HG03060 (cell line): Measurements from ENCODE around the gene FIG4.
"Not testable (repeated sequence)": the region's sequence is repeated elsewhere in the genome, so short reads cannot be mapped to it uniquely, and the experiment has no call there.

Experiments used
- ATAC-seq: cut with Tn5 transposase; IDR thresholded peaks from one replicate; pipeline ENCODE4 v1.9.1; 2021; ENCODE audit warnings: low read depth, moderate number of reproducible peaks; ENCODE audit not compliant: unreplicated experiment

The FIG4 gene

GRCh38 chr6:109747221-109747620 lies 56.1 kb downstream of the FIG4 start:
- ATAC-seq, result no peak

- ATAC-seq, result no peak
Measured at GRCh38 chr6:109759098-109759955, 68.2 kb downstream of the FIG4 start.

GRCh38 chr6:109760208-109760607 lies 69.1 kb downstream of the FIG4 start:
- ATAC-seq, result no peak

- ATAC-seq, result no peak
Measured at GRCh38 chr6:109762166-109762565, 71.1 kb downstream of the FIG4 start.

- no peak for ATAC-seq
Measured at GRCh38 chr6:109762769-109763441, 71.8 kb downstream of the FIG4 start.

- no peak for ATAC-seq
Measured at GRCh38 chr6:109766167-109766566, 75.1 kb downstream of the FIG4 start.

- no peak for ATAC-seq
Measured at GRCh38 chr6:109767961-109768360, 76.9 kb downstream of the FIG4 start.

GRCh38 chr6:109768485-109768884 lies 77.4 kb downstream of the FIG4 start:
- no peak for ATAC-seq

GRCh38 chr6:109769213-109769612 lies 78.1 kb downstream of the FIG4 start:
- no peak for ATAC-seq

GRCh38 chr6:109770047-109770446 lies 79.0 kb downstream of the FIG4 start:
- ATAC-seq, result no peak

- ATAC-seq, result no peak
Measured at GRCh38 chr6:109770779-109771178, 79.7 kb downstream of the FIG4 start.

- ATAC-seq, result not testable (repeated sequence)
Measured at GRCh38 chr6:109771939-109772755, 81.1 kb downstream of the FIG4 start.

GRCh38 chr6:109772883-109773431 lies 81.9 kb downstream of the FIG4 start:
- ATAC-seq, result no peak

- ATAC-seq, result no peak
Measured at GRCh38 chr6:109781001-109781400, 89.9 kb downstream of the FIG4 start.

GRCh38 chr6:109782491-109782999 lies 91.4 kb downstream of the FIG4 start:
- no peak for ATAC-seq

GRCh38 chr6:109783250-109783986 lies 92.3 kb downstream of the FIG4 start:
- ATAC-seq, result no peak

GRCh38 chr6:109787312-109787711 lies 96.2 kb downstream of the FIG4 start:
- no peak for ATAC-seq

- ATAC-seq, result no peak
Measured at GRCh38 chr6:109788687-109789086, 97.6 kb downstream of the FIG4 start.

- no peak for ATAC-seq
Measured at GRCh38 chr6:109790131-109790530, 99.0 kb downstream of the FIG4 start.

- no peak for ATAC-seq
Measured at GRCh38 chr6:109791301-109791700, 100.2 kb downstream of the FIG4 start.
